ENCODE measurements around the gene JAKMIP3. TPM values are rescaled to one million over a fixed set of nuclear protein-coding genes. Genes with fewer than 3 reads are reported as not detected.

JAKMIP3 gene
- polyA plus RNA-seq, 1 donor: 0.25 TPM

GRCh38 chr10:132098539-132099388 lies 33.0 kb downstream of the JAKMIP3 start:
- DNase-seq: no peak

- DNase-seq: no peak
Observed at GRCh38 chr10:132099389-132100090, 33.8 kb downstream of the JAKMIP3 start.

- DNase-seq: no peak
Observed at GRCh38 chr10:132100091-132100481, 34.3 kb downstream of the JAKMIP3 start.

- DNase-seq: no peak
Observed at GRCh38 chr10:132100556-132101349, 35.0 kb downstream of the JAKMIP3 start.

- no peak for DNase-seq
Observed at GRCh38 chr10:132101529-132101928, 35.8 kb downstream of the JAKMIP3 start.

- no peak for DNase-seq
Observed at GRCh38 chr10:132102071-132102716, 36.4 kb downstream of the JAKMIP3 start.

GRCh38 chr10:132102717-132103110 lies 37.0 kb downstream of the JAKMIP3 start:
- DNase-seq: no peak

- DNase-seq: no peak
Observed at GRCh38 chr10:132103116-132103910, 37.6 kb downstream of the JAKMIP3 start.

- DNase-seq: no peak
Observed at GRCh38 chr10:132104062-132104461, 38.3 kb downstream of the JAKMIP3 start.

- DNase-seq: no peak
Observed at GRCh38 chr10:132104471-132105301, 38.9 kb downstream of the JAKMIP3 start.

GRCh38 chr10:132105302-132105995 lies 39.7 kb downstream of the JAKMIP3 start:
- DNase-seq: no peak

GRCh38 chr10:132106431-132106830 lies 40.7 kb downstream of the JAKMIP3 start:
- DNase-seq: no peak

- peak; percentile 30 for DNase-seq
Observed at GRCh38 chr10:132107186-132107948, 41.6 kb downstream of the JAKMIP3 start.

- no peak for DNase-seq
Observed at GRCh38 chr10:132107949-132108877, 42.5 kb downstream of the JAKMIP3 start.

- no peak for DNase-seq
Observed at GRCh38 chr10:132109341-132110110, 43.8 kb downstream of the JAKMIP3 start.

- DNase-seq: no peak
Observed at GRCh38 chr10:132110111-132110521, 44.4 kb downstream of the JAKMIP3 start.

GRCh38 chr10:132110713-132111112 lies 45.0 kb downstream of the JAKMIP3 start:
- no peak for DNase-seq

All from left kidney (tissue), 2 donors.